ENCODE measurements around the gene PFDN5.

The PFDN5 gene

DNA sequence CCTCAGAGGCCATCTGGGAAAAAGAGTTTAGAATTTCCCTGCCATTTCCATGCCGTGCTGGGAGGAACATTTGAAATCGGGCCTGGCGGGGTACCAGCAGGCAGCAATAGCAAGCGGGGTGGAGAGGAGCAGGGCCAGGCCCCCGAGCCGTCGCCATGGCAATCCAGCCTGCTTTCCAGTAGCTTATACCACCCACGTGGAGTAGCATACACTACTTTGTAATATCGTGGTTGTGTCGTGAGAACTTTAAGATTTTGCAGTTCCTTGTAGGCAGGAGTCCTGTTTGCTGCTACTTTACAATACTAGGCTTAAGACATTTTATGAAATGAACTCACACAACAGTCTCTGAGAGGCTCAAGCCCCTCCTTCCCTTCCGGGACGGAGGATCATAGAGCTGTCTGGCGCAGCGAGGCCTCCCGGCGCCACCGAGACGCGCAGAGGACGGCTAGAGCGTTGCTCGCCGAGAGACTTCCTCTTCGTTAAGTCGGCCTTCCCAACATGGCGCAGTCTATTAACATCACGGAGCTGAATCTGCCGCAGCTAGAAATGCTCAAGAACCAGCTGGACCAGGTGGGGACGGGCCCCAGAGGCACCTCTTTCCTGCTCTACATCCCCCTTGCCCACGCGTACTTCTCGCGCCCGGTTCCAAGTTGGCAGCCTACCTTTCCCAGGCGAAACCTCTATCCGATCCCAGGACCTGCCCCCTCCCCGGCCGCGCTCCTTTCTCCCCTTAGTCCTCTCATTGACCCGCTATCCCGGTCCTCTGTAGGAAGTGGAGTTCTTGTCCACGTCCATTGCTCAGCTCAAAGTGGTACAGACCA is at the start of gene PFDN5:
Gene PFDN5, plus strand, starts transcription at position 473 of the 821 bp plus-strand sequence. Its CDS starts 26 bp downstream, at position 499.
- peak; percentile 83 for DNase-seq (ENCODE audit: low read depth, low spot score)

DNA sequence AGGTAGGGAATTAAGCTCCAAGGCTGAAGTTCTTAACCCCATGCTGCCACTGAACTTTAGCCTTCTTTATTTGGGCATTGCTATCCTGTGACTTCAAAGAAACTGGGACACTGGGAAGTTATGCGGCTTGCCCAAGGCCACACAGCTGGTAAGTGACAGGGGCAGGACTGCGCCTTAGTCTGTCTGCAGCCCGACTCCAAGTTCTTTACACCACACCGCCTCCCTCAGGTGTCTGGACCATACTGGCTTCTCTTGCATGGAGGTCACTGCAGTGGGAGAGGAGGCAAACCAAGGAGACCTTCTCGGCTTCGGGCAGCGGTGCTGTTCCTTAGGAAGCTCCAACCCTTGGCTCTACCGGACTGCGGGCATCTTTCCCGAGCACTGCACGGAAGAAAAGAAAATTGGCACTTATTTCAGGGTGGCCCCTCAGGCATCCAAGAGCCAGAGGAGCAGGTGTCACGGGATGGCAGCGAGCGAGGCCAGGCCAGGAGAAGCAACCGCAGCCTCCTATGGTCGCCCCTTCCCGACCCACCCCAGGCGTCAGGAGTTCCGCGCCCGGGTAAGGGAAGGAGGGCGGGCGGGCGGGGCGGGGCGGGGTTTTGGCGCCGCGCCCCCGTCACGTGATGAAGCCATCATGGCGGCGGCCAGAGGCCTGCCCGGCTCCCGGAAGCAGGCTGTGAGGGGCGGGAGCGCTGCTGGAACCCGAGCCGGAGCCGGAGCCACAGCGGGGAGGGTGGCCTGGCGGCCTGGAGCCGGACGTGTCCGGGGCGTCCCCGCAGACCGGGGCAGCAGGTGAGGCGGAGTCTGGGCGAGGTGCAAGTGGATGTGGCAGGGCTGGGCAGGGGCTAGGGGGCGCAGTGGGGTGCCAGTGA is 43.6 kb upstream of the PFDN5 start:
- DNase-seq (ENCODE audit: low read depth, low spot score), result peak; percentile 92

DNA sequence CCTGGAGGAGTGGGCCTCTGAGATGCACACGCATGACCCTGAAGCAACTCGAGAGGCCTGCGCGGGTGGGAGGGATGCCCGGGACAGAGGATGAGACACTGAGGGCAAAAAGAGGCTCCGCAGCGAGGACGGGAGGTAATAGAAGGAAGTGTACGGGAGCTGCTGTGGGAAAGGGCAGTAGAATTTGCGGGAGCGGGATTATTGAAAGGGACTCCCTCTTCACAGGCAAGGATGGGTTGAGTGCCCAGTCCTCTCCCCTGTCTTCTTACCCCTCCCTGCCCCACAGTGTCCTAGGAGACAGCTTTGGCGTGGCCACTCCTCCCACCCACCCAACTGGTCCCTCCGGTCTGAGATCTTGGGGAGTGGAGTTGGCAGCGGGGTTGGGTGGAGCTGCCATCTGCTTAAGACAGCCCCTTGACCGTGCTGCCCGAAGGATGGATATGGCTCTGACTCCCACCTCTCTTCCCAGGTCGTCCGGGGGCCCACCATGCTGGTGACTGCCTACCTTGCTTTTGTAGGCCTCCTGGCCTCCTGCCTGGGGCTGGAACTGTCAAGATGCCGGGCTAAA is 42.9 kb upstream of the PFDN5 start:
- no peak for DNase-seq (ENCODE audit: low read depth, low spot score)

DNA sequence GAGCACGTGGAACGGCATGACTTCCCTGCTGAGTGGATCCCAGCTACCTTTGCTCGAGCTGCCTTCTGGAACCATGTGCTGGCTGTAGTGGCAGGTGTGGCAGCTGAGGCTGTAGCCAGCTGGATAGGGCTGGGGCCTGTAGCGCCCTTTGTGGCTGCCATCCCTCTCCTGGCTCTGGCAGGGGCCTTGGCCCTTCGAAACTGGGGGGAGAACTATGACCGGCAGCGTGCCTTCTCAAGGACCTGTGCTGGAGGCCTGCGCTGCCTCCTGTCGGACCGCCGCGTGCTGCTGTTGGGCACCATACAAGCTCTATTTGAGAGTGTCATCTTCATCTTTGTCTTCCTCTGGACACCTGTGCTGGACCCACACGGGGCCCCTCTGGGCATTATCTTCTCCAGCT is 42.0 kb upstream of the PFDN5 start:
- DNase-seq (ENCODE audit: low read depth, low spot score), result no peak

DNA sequence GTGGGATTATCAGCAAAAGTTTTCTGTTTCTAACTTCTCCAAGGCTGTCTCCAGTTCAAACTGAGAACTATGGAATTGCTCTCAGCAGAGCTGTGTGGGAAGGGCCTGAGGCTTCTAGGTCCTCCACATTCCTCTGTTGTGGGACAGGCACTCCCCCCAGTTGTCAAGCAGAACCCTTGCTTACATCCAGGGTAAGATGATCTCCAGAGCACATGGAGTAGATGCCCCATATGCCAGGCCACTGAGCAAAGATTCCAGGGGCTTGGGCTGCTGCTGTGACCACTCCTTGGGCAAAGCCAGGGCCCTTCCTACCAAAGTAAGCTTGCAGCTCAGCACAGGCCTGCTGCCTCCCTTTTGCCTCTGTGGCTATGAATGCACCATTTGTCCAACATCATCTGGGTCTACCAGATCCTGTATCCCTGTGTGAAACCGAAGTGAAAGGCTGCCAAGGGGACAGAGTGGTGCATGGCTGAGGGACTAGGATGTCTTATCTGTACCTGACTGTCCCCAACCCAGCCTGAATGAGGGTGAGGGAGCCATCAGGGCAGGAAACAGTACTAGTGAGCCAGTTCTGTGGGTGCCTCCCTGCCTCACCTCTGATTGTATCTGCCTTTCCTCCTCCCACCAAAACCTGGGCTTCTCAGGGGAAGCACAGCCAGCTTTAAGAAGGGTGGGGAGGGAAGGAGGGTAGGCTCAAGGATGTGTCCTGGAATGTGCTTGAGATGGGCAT is 40.4 kb upstream of the PFDN5 start:
- DNase-seq (ENCODE audit: low read depth, low spot score), result no peak

DNA sequence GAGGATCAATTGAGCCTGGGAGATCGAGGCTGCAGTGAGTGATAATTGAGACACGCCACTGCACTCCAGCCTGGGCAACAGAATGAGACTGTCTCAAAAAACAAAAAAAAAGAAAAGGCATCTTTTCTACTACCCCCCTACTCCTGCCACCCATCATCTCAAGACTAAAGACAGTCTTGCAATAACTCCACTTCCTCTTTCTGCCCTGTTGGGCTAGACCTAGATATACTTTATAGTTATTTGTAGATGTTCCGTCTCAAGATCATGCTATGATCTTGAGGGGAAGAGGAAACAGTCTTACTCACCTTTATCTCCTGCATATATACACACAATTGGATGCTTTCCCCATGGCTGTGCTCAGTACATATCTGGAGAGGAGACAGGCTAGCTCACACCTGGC is 39.3 kb upstream of the PFDN5 start:
- no peak for DNase-seq (ENCODE audit: low read depth, low spot score)

DNA sequence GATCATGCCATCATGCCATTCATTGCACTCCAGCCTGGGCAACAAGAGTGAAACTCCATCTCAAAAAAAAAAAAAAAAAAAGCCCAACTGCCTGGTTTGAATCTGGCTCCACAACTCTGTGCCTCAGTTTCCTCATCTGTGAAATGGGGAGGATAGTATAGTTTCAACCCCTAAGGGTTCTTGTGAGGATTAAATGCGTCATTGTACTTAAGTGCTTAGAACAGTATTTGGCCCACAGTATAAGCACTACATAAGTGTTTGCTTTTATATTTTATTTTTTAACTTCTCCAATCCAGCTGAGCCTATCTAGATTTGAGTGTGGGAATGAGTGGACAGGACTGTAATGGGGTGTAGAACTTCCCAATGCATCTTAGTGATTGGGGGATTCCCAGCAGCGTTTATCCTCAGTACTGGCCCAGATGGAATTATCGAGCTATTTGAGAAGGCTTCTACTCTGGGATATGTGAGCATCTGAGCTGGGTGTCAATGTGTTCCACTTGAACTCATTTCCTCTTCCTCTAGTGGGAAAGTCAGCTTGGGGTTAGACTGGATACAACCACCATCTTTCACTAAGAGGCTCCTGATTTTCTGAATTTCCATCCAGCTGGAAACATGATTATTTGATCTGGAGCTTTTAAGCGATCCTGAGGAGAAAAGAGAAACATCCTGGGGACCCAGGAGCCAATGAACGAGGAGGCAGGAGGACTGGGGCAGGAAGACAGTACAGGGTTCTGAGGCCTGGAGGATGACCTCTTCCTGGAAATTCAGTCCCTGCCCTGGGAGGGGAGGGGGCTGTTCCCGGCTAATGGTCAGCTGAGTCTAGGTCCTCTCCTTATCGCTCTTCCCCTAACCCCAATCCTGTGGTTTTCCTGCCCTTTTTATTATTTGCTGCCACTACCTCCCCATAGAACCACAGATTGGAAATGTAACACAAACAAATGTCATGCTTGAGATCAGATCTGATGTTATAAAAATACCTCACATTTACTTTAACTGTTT is 36.5 kb upstream of the PFDN5 start:
- no peak for DNase-seq (ENCODE audit: low read depth, low spot score)

DNA sequence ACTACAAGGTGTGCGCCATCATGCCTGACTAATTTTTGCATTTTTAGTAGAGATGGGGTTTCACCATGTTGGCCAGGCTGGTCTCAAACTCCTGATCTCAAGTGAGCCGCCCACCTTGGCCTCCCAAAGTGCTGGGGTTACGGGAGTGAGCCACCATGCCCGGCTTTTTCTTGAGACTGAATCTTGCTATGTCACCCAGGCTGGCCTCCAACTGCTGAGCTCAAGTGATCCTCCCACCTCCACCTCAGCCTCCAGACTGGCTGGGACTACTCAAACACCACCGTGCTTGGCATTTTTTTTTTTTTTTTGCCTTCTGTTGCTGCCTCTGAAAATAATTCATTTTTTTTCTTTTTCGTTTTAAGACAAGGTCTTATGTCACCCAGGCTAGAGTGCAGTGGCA is 35.5 kb upstream of the PFDN5 start:
- no peak for DNase-seq (ENCODE audit: low read depth, low spot score)

DNA sequence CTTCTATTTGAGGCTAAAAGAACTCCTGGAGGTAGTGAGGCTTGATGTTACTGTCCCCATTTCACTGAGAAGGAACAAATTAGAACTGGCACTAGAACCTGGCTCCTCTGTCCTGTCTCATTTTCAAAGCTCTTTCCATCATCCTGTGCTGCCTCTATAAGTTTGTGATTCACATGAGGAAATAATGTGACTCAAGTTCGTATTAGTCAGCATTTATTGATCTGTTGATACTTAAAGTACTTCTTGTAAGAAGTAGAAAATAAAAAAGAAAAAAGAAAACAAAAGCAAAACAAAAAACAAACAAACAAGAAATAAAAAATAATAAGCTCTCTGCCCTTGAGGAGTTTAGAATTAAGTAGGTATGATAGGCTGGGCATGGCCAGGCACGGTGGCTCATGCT is 29.6 kb upstream of the PFDN5 start:
- no peak for DNase-seq (ENCODE audit: low read depth, low spot score)

DNA sequence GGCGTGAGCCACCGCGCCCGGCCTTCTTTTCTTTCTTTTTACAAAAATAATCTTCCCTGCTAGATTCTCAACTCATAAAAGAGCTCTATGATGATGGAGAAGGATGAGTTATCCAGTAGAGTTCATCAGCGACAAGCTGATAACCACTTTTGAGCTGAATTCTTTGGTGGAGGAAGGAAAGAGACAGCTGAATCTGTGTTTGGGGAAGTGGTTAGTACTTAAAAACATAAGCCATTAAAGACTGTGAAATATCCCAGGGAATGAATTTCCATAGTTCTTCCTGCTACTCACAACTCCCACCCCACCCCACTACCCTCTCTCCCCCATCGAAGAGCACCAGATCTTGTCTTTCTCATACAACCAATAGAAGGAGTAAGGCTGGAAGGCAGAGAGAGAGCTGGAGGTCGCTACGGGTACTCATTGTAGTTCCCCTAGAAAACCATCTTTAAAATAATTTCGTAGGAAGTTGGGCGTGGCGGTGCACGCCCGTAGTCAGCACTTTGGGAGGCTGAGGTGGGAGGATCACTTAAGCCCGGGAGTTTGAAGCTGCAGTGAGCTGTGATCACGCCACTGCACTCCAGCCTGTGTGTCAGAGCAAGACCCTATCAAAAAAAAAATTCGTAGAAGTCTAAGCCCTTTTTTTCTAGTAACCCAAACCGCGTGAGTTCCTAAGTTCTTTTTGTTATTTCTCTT is 27.9 kb upstream of the PFDN5 start:
- no peak for DNase-seq (ENCODE audit: low read depth, low spot score)

DNA sequence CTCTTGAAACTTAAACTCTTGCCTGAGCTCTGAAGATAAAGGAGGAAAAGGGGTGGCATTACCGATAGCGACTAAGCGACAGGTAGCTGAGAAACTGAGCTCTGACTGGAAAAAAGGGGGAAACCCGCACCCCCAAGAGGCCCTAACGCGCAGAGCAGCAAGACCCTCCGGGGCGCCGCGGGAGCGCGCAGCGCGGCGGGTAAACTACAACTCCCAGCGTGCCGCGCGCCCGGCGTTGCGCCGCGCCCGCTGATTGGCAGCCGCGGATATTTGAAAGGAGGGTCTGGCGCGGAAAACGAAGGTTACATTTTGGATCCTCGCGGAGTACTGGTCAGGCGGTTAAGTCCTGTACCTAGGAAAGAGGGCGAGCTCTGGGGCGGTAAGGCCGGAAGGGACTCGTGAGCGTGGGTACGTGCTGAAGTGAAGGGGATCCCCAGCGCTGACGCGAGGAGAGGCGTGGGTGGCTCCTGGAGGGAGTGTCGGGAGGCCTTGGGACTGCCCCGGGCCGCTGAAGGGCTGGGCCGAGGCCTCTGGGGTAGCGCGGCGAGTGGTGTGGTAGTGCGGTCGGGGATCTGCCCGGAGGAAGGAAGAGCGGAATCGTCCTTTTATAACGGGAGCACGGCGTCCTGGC is 27.2 kb upstream of the PFDN5 start, which contains the start of gene ESPL1:
Gene ESPL1, plus strand, starts transcription at position 301 of the 631 bp plus-strand sequence. CDS start 468 bp downstream, outside the sequence.
- DNase-seq (ENCODE audit: low read depth, low spot score), result peak; percentile 87

DNA sequence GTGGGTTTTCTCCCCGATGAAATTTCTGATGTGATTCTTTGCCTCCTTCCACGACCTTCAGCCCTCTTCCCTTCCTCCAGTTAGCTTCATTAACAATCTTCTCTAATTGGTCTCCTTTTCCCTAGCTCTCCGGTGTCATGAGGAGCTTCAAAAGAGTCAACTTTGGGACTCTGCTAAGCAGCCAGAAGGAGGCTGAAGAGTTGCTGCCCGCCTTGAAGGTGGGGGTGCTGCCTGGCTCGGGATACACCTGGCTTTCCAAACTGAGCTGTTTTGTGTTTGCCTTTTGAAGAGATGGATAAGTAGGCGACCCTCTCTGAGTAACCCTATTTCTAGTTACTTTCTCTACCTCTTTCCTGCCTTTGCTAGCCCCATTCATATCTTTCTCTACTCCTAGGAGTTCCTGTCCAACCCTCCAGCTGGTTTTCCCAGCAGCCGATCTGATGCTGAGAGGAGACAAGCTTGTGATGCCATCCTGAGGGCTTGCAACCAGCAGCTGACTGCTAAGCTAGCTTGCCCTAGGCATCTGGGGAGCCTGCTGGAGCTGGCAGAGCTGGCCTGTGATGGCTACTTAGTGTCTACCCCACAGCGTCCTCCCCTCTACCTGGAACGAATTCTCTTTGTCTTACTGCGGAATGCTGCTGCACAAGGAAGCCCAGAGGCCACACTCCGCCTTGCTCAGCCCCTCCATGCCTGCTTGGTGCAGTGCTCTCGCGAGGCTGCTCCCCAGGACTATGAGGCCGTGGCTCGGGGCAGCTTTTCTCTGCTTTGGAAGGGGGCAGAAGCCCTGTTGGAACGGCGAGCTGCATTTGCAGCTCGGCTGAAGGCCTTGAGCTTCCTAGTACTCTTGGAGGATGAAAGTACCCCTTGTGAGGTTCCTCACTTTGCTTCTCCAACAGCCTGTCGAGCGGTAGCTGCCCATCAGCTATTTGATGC is 26.4 kb upstream of the PFDN5 start:
- DNase-seq (ENCODE audit: low read depth, low spot score), result peak; percentile 70

DNA sequence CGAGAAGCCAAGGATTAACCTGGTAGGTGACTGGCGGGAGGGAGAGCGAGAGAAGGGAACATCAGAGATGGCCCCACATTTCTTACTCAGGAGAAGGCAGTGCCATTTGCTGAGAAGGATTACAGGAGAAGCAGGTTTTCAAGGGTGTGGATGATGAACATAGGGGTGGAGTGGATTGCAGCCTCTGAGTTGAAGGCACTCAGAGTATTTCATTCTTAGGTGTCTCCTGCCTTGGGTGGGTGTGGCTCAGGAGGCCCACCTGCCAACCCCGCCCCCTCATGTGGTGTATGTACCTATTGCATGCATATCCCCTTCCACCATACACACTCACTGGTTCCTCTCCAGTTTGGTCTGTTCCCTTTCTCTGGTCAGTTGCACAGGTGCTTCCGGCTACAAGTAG is 20.9 kb upstream of the PFDN5 start:
- DNase-seq (ENCODE audit: low read depth, low spot score), result no peak

DNA sequence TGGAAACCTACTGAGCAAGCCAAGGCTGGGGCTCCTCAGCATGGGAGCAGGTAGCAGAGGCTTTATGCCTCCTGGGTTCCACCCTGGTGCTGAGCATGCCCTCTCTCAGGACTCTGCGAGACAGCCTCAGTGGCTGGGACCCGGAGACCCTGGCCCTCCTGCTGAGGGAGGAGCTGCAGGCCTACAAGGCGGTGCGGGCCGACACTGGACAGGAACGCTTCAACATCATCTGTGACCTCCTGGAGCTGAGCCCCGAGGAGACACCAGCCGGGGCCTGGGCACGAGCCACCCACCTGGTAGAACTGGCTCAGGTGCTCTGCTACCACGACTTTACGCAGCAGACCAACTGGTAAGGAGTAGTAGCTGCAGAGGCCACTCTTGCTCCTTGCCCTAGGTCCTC is 18.8 kb upstream of the PFDN5 start:
- DNase-seq (ENCODE audit: low read depth, low spot score), result no peak

DNA sequence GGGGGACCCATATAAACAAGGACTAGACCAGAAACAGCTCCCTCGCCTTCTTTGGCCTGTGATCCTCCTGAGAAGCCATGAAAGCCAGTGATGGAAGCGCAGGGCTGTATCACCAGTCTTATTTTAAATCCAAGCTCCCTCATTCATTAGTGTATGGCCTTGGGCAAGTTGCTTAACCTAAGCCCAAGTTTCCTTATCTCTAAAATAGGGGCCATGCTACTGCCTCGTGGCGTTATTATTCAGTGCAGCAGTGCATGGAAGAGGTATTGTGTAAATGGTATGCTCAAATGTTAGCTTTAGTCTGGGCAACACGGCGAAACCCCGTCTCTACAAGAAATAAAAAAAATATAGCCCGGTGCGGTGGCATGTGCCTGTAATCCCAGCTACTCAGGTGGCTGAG is 17.4 kb upstream of the PFDN5 start:
- no peak for DNase-seq (ENCODE audit: low read depth, low spot score)

DNA sequence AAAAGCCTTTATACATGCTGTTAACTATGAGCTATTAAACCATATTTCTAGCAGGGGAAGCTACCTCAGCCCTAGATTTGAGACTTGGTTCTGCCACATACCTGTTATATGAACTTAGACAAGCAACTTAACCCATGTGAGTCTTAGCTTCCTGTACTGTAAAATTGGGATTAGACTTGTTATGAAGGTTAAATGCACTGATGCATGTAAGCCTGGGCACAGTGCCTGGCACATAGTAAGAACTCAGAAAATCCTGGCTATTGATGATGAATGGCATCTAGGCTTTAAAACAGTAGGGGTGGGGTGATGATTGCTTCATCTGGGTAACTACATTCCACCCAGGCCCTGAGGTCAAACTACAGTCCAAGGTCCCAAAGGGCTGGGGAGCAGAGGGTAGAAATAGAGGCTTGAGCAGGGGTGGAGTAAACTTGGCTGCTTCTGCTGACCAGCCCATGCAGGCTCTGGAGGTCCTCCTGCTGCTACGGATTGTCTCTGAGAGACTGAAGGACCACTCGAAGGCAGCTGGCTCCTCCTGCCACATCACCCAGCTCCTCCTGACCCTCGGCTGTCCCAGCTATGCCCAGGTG is 16.0 kb upstream of the PFDN5 start:
- DNase-seq (ENCODE audit: low read depth, low spot score), result no peak

DNA sequence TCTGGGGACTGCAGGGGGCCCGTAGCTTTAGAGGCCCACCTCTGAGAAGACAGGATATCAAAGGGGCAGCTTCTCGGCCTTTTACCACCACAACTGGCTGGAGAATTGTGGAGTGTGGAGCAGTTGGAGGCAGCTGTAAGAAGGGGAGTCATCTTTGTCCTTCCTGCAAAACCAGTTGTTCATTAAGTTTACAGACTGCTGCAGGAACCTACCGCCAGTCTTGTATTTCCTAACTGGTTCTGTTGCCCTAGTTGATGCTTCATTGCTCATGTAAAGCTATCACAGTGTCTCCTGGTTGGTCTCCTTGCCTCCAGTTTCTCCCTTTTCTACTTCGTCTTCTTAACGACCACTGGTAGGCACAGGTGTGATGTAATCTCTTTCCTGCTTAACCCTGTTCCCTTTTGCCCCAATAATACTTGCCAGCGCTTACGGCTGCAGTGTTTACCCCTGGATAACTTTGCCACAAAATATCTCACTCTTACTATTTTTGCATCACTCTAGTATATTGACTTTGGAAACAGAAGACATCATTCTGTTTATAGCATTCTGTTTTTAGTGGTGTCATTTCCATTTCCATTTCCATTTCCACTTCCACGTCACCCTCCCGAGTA is 15.3 kb upstream of the PFDN5 start:
- DNase-seq (ENCODE audit: low read depth, low spot score), result no peak

Measured in ELF-1 (cell line).